ENCODE measurements around the gene MAGEF1. TPM values are rescaled to one million over a fixed set of nuclear protein-coding genes. Genes with fewer than 3 reads are reported as not detected.

MAGEF1 gene
- total RNA-seq, 4 donors from 2014 or later = 5.4 to 12.4 (median 11.7) TPM

DNA sequence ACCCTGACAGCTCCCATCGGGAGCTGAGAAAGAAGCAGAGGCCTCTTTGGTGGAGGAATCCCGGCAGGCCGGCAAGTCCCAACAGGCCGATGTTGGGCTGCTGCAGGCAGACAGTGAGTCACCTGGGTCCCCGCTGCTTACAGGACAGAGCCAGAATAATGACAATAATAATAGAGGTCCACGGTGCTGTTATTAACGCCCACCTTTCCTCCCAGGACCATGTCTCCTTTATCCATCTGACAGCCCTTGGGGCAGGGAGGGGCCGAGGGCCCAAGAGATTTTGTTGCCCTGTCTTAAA, 29.3 kb upstream of the MAGEF1 start:
- H3K4me3 ChIP-seq = no peak overlapping the region
- DNase-seq = no peak
- H3K36me3 ChIP-seq = no peaks in the 10 kb centered on the region
- no peaks in the 10 kb centered on the region for H3K9me3 ChIP-seq
- no peak overlapping the region for H3K27ac ChIP-seq
- TF ChIP-seq, protein P1, sequence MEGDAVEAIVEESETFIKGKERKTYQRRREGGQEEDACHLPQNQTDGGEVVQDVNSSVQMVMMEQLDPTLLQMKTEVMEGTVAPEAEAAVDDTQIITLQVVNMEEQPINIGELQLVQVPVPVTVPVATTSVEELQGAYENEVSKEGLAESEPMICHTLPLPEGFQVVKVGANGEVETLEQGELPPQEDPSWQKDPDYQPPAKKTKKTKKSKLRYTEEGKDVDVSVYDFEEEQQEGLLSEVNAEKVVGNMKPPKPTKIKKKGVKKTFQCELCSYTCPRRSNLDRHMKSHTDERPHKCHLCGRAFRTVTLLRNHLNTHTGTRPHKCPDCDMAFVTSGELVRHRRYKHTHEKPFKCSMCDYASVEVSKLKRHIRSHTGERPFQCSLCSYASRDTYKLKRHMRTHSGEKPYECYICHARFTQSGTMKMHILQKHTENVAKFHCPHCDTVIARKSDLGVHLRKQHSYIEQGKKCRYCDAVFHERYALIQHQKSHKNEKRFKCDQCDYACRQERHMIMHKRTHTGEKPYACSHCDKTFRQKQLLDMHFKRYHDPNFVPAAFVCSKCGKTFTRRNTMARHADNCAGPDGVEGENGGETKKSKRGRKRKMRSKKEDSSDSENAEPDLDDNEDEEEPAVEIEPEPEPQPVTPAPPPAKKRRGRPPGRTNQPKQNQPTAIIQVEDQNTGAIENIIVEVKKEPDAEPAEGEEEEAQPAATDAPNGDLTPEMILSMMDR (IDR thresholded peaks at IDR 0.05) = no peak
- no peak for TF ChIP-seq POLR2A (IDR thresholded peaks at IDR 0.05)
- no peaks in the 10 kb centered on the region for H3K27me3 ChIP-seq
- H3K4me1 ChIP-seq = peaks cover 0 to 9% (median 0%) of the 10 kb centered on the region in 4 donors

DNA sequence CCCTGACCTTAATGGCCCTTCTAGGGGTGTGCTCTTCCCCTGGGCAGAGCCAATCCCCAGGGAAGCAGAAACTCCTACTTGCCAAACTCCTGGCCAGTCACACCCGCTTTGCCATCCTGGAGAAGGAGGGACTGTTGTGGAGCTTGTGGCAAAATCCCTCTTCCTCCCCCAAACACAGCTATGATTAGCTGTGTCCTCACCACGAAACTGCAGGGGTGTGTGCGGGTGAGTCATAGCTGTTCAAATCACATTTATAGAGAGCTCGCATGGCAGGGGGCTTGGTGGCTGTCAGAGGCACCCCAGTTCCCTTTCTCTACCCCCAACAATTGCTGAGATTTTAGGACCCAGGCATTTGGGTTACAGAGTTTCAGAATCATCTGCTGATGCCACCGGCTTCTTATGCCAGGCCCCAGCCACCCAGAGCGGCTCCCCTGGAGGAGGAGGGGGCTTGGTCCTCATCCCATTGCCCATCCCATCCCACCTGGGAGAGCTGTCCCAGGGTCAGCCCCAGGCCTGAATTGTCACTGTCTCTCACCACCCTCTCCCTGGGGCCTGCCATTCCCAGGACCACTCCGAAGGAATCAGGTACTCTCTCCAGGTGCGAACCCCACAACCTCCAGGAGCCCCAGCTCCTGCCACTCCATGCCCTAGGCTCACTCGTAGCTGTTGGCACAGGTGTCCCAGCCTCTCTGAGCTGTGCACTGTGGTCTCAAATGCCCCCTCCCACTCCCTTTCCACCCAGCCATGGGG, 28.8 kb upstream of the MAGEF1 start:
- H3K4me3 ChIP-seq = no peak overlapping the region
- H3K4me1 ChIP-seq = peaks cover 0 to 9% (median 0%) of the 10 kb centered on the region in 4 donors
- H3K9me3 ChIP-seq = no peaks in the 10 kb centered on the region
- DNase-seq = peak in 1 of 3 donors; percentile 24
- H3K27me3 ChIP-seq = no peaks in the 10 kb centered on the region
- no peak overlapping the region for H3K27ac ChIP-seq
- TF ChIP-seq, protein P1 (IDR thresholded peaks at IDR 0.05) = no peak
- TF ChIP-seq POLR2A (IDR thresholded peaks at IDR 0.05) = no peak
- H3K36me3 ChIP-seq = no peaks in the 10 kb centered on the region

DNA sequence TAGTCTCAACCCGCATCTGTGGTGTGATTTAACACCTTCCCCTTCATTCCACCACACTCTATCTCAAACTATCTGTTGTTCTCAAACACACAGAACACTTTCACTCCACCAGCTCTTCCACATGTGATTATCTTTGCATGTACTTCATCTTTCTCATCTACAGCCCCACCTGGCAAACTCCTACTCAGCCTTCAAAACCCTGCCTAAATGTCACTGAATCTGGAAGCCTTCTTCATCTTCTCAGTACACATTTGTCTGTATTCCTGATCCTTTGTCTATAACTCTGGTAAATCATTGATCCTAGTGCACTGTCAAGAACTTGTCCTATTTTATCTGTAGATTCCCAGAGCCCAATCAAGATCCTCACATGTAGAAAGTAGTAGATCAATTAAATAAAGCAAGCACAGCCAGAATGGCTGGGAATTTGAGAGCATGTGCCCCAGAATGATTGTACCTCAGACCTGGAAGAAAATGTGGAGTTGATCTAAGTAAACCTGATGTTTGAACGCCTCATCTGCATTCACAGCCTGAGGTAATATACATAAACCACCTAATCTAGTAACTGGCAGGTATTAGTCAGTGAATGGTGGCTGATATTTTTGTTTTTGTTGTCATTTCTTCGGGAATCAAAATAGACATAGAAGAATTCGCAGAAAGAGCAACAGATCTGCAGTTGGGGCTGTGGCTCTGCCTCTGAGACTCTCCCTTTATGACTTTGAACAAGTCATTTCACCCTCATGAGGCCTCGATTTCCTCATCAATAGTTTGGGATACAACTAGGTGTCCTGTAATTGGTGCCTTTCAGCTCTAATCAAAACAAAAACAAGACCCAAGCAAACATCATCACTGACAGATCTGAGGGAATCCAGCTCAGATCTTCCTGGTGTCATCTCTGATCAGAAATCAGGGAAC, 28.0 kb upstream of the MAGEF1 start:
- Histone ChIP-seq H3K4me1 (peaks cover 0 to 9% (median 0%) of the 10 kb centered on the region in 4 donors), H3K36me3 (no peaks in the 10 kb centered on the region), H3K27me3 (no peaks in the 10 kb centered on the region), H3K27ac (no peak overlapping the region), H3K4me3 (no peak overlapping the region), H3K9me3 (no peaks in the 10 kb centered on the region)
- no peak for TF ChIP-seq POLR2A (IDR thresholded peaks at IDR 0.05)
- TF ChIP-seq, protein P1 (IDR thresholded peaks at IDR 0.05) = no peak
- no peak for DNase-seq

DNA sequence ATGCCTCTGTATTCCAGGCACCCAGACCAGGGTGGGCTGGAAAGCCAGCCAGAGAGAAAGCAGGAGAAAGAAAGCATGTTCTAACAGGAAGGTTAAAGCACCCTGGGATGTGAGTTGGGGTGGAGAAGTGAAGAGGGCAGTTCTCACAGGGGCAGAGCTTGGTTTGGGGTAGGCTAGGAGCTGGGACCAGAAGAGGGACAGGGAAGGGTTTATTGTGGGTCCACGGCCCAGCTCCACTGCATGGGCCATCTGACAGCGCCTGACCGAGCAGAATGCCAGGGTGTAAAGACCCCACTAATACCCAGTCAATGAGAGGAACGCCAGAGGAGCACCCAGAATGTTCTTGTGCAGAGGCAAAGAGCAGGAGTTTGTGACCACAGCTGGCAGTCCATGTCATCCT, 27.1 kb upstream of the MAGEF1 start:
- Histone ChIP-seq H3K36me3 (no peaks in the 10 kb centered on the region), H3K4me3 (no peak overlapping the region), H3K27ac (no peak overlapping the region), H3K27me3 (no peaks in the 10 kb centered on the region), H3K4me1 (peaks cover 0 to 9% (median 0%) of the 10 kb centered on the region in 4 donors), H3K9me3 (no peaks in the 10 kb centered on the region)
- DNase-seq = peak in 1 of 3 donors; percentile 21
- TF ChIP-seq, protein P1 (IDR thresholded peaks at IDR 0.05) = no peak
- no peak for TF ChIP-seq POLR2A (IDR thresholded peaks at IDR 0.05)

DNA sequence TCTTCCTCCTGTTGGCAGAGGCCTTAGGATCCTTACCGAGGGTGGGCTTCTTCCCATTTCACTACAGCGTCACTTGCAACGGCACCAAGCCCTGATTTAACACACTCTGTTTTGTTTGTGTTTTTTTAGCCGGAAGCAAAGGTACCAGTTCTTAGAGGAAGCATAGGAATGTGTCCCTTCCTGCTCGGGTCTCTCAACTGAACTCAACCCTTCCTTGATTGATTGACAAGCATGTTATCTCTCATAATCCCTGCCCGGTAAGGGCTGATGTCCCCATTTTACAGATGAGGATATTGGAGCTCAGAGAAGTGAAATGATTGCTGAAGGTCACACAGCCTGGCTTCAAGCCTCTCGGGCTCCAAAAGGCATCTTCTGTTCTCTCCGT, 26.6 kb upstream of the MAGEF1 start:
- Histone ChIP-seq H3K27ac (no peak overlapping the region), H3K9me3 (no peaks in the 10 kb centered on the region), H3K36me3 (no peaks in the 10 kb centered on the region), H3K4me3 (no peak overlapping the region), H3K27me3 (no peaks in the 10 kb centered on the region), H3K4me1 (peaks cover 0 to 9% (median 0%) of the 10 kb centered on the region in 4 donors)
- peak in 1 of 3 donors; percentile 5 for DNase-seq
- TF ChIP-seq POLR2A (IDR thresholded peaks at IDR 0.05) = no peak
- TF ChIP-seq, protein P1 (IDR thresholded peaks at IDR 0.05) = no peak

All from Peyer's patch (tissue), 4 donors.